Spinal cord (tissue), 10 donors: ENCODE data around the gene MSI2. TPM values are rescaled to one million over a fixed set of nuclear protein-coding genes. Genes with fewer than 3 reads are reported as not detected.
A peak's percentile ranks its signal among the peaks of the same experiment; 100 is the strongest.

Experiments used
- DNase-seq, 6 donors: peaks; one replicate each; pipeline versions ENCODE4 v3.0.0 to v3.0.0-alpha.2; 2013 to 2015; ENCODE audit warnings: low spot score in 6 of 6, low read depth in 4 of 6
- H3K27ac ChIP-seq: one replicate; pipeline ENCODE4 v1.5.1; 2013; ENCODE audit warnings: low read depth, low read length, control low read depth
- H3K27me3 ChIP-seq: one replicate; pipeline ENCODE4 v1.6.1; 2013; ENCODE audit warnings: low read length; ENCODE audit not compliant: control insufficient read depth, insufficient read depth
- H3K36me3 ChIP-seq: one replicate; pipeline ENCODE4 v1.6.1; 2013; ENCODE audit warnings: low read length; ENCODE audit not compliant: control insufficient read depth, insufficient read depth
- H3K4me1 ChIP-seq: one replicate; pipeline ENCODE4 v1.6.1; 2013; ENCODE audit warnings: low read length; ENCODE audit not compliant: control insufficient read depth, insufficient read depth
- H3K4me3 ChIP-seq: one replicate; pipeline ENCODE4 v1.5.1; 2013; ENCODE audit warnings: low read depth, low read length, control low read depth
- H3K9me3 ChIP-seq: one replicate; pipeline ENCODE4 v1.6.1; 2013; ENCODE audit warnings: low read length; ENCODE audit not compliant: control insufficient read depth, insufficient read depth
- WGBS: methylation state at CpG from one replicate; pipeline ENCODE4 v1.1.5; 2013; ENCODE audit warnings: missing lambda C conversion rate; ENCODE audit not compliant: insufficient coverage; 5-methylcytosine and 5-hydroxymethylcytosine counted together
- polyA plus RNA-seq, 2 donors: library from polyadenylated mRNA; unstranded; fragments of 120-200 nt; gene quantifications; one replicate each; pipeline ENCODE4 v1.2.1, GENCODE V29; 2013; ENCODE audit not compliant: insufficient read length in 2 of 2
- total RNA-seq, 2 donors: library from RNA; depleted of rRNA in 1 of 2; stranded (reverse); fragments of 120-200 nt in 1 of 2; fragments of >200 nt in 1 of 2; gene quantifications; one replicate each; pipeline versions ENCODE4 v1.2.3 to v1.2.4, GENCODE V29; 2013 to 2014
- donor health status: healthy.

MSI2 gene
- total and polyA plus RNA-seq, 4 donors = 92.8 to 167 (median 109) TPM

DNA sequence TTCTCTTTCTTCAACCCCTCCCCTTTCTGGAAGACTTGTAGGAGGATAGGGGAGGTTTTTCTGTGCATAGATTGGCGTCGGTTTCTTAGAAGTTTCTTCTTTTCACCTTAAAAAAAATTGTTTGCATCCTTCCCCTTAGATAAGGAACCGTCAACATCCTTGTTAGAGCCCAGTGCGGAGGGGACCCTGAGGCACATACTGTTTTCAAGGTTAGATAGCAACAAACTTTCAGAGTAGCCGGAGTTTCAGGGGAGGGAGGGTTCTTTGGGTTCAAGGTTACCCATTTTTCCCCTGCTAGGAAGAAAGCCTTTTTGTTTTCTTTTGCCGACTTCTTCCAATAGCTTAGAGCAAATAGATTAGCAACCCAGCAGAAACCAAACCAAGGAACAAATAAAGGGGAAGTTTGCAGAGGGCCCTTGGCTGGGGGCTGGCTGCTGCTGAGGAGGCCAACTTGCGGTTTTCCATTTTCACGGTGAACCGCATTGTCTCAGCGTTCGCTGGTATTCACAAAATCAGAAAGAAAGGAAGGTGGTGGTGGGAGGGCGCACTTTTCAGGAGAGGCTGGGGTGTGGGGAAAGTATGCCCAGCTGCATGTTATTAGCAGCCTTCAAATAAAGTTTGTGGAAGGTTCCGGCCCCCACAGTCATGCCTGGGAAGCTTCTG, 28.8 kb downstream of the MSI2 start:
- Histone ChIP-seq H3K27me3 (no peaks in the 10 kb centered on the region), H3K36me3 (peaks cover 20% of the 10 kb centered on the region), H3K27ac (peak overlapping the region; percentile 85), H3K9me3 (no peaks in the 10 kb centered on the region), H3K4me3 (no peak overlapping the region), H3K4me1 (peaks cover 80% of the 10 kb centered on the region)
- DNase-seq = peak in 1 of 6 donors; percentile 68
- 35% methylated on average over 7 of the region's 13 CpGs for WGBS

DNA sequence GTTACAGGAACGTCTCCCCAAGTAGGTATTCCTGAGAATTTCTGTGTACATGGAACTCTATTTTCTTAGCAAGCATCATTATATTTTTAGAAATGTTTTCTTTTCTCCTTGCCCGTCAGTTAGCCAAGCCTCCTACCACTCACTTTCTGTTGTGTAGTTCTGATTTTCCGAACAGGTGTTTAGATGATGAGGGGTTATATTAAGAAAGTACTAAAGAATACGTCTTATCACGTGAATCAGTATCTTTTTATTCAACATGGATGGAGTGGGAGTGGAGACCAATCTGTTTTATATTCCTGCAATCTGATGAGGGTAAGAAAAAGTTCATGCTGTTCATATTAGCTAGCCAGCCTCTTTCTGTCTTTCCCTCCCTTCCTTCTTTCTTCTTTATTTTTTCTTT, 29.4 kb downstream of the MSI2 start:
- H3K9me3 ChIP-seq = no peaks in the 10 kb centered on the region
- no peak overlapping the region for H3K4me3 ChIP-seq
- no peaks in the 10 kb centered on the region for H3K27me3 ChIP-seq
- H3K27ac ChIP-seq = peak overlapping the region; percentile 85
- no peak for DNase-seq
- WGBS = no CpG with 5 or more reads among the region's 5 CpGs
- peaks cover 85% of the 10 kb centered on the region for H3K4me1 ChIP-seq
- peaks cover 23% of the 10 kb centered on the region for H3K36me3 ChIP-seq

DNA sequence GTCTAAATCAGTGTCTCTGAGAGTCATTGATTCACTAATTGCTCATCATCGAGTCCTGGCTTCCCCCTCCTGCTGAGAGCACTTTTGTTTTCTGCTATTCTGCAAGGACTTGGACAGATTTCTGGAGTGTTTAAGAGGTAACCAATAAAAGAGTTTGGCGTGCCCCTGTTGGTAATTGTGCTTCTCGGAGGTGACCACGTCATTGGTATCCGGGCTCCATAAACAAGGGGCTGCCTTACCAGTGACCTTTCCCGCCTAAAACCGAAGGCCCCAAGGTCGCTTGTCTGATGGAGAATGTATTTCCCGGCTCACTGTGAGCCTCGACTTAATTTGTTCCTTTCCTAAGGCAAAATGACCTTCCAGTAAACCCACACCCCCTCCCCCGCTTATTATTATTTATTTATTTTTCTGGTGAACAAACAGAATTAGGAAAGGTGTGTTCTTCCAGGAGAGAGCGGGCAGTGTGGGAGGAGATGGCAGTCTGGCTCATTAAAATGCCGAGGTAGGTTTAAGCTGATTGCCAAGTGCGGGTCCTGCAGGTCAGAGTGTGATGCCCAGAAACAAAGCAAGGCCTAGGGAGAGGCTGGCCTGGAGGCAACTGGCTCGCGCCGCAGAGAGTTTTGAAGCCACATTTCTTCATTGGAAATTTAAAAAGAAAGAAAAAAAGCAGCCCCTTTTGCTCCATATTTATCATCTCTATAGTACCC, 30.2 kb downstream of the MSI2 start:
- Histone ChIP-seq H3K36me3 (peaks cover 18% of the 10 kb centered on the region), H3K4me1 (peaks cover 81% of the 10 kb centered on the region), H3K4me3 (no peak overlapping the region), H3K9me3 (no peaks in the 10 kb centered on the region), H3K27ac (peak overlapping the region; percentile 85), H3K27me3 (no peaks in the 10 kb centered on the region)
- DNase-seq = peak in 2 of 6 donors; percentile 68 to 74
- WGBS = 53% methylated on average over 7 of the region's 17 CpGs

DNA sequence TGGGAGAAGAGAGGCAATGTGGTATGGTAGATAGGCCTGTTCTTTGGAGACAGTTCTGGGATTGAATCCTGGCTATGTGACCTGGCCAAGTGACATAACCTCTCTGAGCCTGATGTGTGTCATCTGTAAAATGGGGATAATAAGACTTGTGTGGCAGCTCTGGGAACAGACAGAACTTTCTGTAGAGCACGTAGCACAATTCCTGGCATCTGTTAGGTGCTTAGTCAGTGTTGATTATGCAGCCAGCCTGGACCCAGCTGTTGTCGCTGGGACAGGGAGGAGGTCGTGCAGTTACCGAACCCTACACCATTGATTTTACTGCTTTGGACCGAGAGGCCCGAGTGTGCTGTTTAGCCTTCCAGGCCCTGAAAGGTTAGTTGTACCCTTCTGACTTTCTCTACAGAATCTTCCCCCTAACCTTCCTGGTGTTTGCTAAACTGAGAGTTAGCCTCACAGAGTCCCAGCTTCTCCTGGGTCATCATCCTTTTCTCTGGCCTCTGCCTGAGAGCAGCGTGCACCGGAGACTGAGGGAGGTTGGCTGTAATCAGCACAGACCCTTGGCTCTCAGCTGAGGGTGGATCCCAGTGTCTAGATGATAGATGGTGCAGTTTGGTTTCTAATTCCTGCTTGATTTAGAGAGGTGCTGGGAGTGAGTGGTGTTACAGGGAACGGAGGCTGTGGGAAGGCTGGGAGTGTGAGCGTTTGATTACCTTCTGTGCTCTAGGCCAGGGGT, 31.9 kb downstream of the MSI2 start:
- 26% methylated on average over 8 of the region's 10 CpGs for WGBS
- no peak overlapping the region for H3K4me3 ChIP-seq
- peaks cover 83% of the 10 kb centered on the region for H3K4me1 ChIP-seq

DNA sequence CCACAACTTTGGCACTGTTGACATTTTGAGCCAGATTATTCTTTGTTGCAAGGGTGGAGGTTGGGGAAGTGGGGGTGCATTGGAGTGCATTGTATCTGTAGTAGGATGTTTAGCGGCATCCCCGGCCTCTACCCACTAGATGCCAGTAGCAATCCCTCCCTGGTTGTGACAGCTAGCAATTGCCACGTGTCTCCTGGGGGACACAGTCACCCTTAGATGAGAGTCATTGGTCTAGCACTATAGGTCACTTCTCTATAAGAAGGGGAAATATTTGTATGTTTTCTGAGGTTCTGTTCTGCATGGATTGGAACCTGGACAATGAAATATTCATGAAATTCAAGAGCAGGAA, 32.4 kb downstream of the MSI2 start:
- Histone ChIP-seq H3K4me3 (no peak overlapping the region), H3K36me3 (peaks cover 23% of the 10 kb centered on the region), H3K4me1 (peaks cover 84% of the 10 kb centered on the region), H3K9me3 (no peaks in the 10 kb centered on the region), H3K27ac (peak overlapping the region; percentile 85), H3K27me3 (no peaks in the 10 kb centered on the region)
- no CpG with 5 or more reads among the region's 3 CpGs for WGBS
- DNase-seq = no peak

More for the DNA sequence above, 31.9 kb downstream of the MSI2 start:
- no peak for DNase-seq
- Histone ChIP-seq H3K36me3 (peaks cover 24% of the 10 kb centered on the region), H3K27me3 (no peaks in the 10 kb centered on the region), H3K27ac (peak overlapping the region; percentile 85), H3K9me3 (no peaks in the 10 kb centered on the region)

DNA sequence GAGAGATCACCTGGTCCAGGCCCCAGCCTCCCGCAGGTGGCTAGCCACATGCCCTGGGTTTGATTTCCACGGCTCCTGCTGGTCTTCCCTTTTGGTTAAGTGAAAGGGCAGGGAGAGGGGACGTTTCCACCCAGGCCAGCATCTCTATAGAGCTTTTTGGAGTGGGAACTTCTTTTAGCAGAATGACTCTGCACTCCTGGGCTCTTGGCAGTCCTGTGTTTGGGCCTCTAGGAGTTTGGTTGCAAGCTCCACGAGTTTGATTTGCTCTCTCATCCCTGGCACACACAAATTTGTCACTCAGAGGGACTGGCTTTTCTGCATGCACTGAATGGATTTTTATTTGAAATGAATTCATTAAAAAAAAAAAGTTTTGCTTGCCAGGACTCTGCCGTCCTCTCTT, 32.8 kb downstream of the MSI2 start:
- Histone ChIP-seq H3K36me3 (peaks cover 20% of the 10 kb centered on the region), H3K9me3 (no peaks in the 10 kb centered on the region), H3K4me1 (peaks cover 84% of the 10 kb centered on the region), H3K27me3 (no peaks in the 10 kb centered on the region), H3K4me3 (no peak overlapping the region), H3K27ac (peak overlapping the region; percentile 85)
- no peak for DNase-seq
- 38% methylated on average over 3 of the region's 5 CpGs for WGBS

DNA sequence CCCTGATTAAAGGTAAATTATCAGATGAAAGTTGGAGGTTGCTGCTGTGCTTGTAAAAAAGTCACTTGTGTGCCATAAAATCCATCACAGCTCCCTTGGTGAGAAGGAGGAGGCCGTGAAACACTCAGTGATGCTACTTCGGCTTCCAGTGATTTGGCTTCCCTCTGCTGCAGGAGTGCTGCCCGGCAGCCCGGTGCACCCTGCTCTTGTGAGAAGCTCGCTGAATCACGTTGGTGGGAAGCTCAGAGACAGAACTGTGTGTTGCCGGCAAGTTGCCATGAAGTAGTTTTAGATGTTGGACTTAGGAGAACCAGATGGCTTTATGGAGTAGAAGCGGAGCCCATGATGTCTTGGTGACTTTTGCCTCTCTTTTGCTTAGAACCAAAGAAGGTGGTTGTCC, 33.3 kb downstream of the MSI2 start:
- peaks cover 20% of the 10 kb centered on the region for H3K36me3 ChIP-seq
- H3K4me3 ChIP-seq = no peak overlapping the region
- H3K27me3 ChIP-seq = no peaks in the 10 kb centered on the region
- peaks cover 85% of the 10 kb centered on the region for H3K4me1 ChIP-seq
- no peak for DNase-seq
- WGBS = 47% methylated on average over 7 of the region's 8 CpGs
- H3K9me3 ChIP-seq = no peaks in the 10 kb centered on the region
- peak overlapping the region; percentile 85 for H3K27ac ChIP-seq

DNA sequence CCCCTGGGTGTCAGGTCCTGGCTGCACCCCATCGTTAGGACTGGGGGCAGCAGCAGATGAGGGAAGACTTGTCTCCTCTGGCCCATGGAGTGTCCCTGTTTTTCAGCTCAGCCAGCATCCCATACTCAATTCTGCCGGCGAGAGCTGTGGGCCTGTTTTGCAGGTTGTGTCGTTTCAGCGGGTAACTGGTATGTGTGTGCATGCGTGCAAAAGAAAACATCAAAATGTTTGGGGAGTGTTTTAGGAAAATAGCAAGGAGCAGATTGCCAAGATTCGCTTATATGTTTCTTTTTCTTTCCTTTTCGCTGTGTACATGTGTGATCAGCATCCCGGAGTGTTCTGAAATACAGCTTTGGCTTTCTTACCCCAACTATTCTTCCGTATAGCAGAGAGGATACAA, 34.7 kb downstream of the MSI2 start:
- Histone ChIP-seq H3K27ac (peak overlapping the region; percentile 85), H3K27me3 (no peaks in the 10 kb centered on the region), H3K4me3 (no peak overlapping the region), H3K4me1 (peaks cover 82% of the 10 kb centered on the region), H3K36me3 (peaks cover 20% of the 10 kb centered on the region), H3K9me3 (no peaks in the 10 kb centered on the region)
- no peak for DNase-seq
- 40% methylated on average over 1 of the region's 10 CpGs for WGBS

DNA sequence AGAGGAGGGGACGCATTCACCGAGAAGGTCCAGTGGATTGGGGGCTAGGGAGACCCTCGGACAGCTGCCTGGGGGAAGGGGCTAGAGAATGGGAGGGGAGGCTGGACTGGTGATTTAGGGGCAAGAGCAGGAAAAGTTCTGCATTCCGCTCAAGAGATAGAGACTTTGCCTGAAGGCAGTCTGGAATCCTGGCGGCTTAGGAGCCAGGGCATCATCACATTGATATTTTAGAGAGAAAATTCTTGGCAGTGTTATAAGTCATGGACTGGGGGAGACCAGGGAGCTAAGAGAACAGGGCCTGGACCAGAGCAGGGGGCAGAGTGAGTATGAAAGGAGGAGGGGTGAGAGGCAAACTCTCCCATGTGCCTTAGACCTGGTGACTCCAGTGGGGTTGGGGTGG, 35.8 kb downstream of the MSI2 start:
- Histone ChIP-seq H3K36me3 (peaks cover 18% of the 10 kb centered on the region), H3K4me3 (no peak overlapping the region), H3K4me1 (peaks cover 74% of the 10 kb centered on the region), H3K9me3 (no peaks in the 10 kb centered on the region), H3K27ac (peak overlapping the region; percentile 85), H3K27me3 (no peaks in the 10 kb centered on the region)
- no peak for DNase-seq
- WGBS = 59% methylated on average over 5 of the region's 5 CpGs
